ENCODE measurements around the gene BANF2. TPM values are rescaled to one million over a fixed set of nuclear protein-coding genes. Genes with fewer than 3 reads are reported as not detected.

The BANF2 gene
- total and polyA plus RNA-seq, 10 of the 15 experiments (the other 5 are each of a cell fraction or from before 2014, with no cell fraction given), result not detected

DNA sequence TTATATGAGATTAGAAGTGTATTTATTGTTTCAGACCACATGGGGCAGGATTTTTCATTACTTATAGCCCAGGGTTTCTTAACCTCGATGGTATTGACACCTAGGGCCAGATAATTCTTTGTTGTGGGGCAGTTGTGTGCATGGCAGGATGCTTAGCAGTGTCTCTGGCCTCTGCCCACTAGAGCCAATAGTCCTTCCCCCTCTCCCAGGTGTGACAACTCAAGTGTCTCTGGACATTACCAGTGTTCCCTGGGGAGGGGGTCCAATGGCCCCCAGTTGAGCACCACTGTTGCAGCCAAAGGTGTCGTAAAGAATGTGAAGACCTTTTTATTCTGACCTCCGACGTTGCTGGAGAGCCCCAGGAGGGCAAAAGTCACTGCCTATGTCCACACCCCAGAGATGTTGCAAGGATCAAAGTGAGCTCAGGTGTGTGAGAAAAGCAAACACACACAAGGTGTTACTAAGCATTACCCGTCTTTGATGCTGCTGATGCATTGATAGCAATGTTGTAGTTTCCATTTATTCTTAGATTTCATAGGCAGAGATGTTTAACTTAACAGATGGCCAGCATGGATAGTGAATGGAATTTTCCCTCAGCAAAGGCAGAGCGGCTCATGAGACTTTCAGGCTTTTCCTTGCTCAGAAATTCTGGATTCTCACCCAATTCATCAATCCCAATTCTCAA lies 22.2 kb downstream of the BANF2 start (continued):
- TF ChIP-seq, protein P1, sequence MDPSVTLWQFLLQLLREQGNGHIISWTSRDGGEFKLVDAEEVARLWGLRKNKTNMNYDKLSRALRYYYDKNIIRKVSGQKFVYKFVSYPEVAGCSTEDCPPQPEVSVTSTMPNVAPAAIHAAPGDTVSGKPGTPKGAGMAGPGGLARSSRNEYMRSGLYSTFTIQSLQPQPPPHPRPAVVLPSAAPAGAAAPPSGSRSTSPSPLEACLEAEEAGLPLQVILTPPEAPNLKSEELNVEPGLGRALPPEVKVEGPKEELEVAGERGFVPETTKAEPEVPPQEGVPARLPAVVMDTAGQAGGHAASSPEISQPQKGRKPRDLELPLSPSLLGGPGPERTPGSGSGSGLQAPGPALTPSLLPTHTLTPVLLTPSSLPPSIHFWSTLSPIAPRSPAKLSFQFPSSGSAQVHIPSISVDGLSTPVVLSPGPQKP (IDR thresholded peaks at IDR 0.05; ENCODE audit: low read depth, low read length), result no peak
- TF ChIP-seq SP1 (IDR thresholded peaks at IDR 0.05; ENCODE audit: low read depth, low read length), result no peak
- TF ChIP-seq, protein P2, sequence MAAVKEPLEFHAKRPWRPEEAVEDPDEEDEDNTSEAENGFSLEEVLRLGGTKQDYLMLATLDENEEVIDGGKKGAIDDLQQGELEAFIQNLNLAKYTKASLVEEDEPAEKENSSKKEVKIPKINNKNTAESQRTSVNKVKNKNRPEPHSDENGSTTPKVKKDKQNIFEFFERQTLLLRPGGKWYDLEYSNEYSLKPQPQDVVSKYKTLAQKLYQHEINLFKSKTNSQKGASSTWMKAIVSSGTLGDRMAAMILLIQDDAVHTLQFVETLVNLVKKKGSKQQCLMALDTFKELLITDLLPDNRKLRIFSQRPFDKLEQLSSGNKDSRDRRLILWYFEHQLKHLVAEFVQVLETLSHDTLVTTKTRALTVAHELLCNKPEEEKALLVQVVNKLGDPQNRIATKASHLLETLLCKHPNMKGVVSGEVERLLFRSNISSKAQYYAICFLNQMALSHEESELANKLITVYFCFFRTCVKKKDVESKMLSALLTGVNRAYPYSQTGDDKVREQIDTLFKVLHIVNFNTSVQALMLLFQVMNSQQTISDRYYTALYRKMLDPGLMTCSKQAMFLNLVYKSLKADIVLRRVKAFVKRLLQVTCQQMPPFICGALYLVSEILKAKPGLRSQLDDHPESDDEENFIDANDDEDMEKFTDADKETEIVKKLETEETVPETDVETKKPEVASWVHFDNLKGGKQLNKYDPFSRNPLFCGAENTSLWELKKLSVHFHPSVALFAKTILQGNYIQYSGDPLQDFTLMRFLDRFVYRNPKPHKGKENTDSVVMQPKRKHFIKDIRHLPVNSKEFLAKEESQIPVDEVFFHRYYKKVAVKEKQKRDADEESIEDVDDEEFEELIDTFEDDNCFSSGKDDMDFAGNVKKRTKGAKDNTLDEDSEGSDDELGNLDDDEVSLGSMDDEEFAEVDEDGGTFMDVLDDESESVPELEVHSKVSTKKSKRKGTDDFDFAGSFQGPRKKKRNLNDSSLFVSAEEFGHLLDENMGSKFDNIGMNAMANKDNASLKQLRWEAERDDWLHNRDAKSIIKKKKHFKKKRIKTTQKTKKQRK (IDR thresholded peaks at IDR 0.05; ENCODE audit: low read depth, low read length), result no peak

DNA sequence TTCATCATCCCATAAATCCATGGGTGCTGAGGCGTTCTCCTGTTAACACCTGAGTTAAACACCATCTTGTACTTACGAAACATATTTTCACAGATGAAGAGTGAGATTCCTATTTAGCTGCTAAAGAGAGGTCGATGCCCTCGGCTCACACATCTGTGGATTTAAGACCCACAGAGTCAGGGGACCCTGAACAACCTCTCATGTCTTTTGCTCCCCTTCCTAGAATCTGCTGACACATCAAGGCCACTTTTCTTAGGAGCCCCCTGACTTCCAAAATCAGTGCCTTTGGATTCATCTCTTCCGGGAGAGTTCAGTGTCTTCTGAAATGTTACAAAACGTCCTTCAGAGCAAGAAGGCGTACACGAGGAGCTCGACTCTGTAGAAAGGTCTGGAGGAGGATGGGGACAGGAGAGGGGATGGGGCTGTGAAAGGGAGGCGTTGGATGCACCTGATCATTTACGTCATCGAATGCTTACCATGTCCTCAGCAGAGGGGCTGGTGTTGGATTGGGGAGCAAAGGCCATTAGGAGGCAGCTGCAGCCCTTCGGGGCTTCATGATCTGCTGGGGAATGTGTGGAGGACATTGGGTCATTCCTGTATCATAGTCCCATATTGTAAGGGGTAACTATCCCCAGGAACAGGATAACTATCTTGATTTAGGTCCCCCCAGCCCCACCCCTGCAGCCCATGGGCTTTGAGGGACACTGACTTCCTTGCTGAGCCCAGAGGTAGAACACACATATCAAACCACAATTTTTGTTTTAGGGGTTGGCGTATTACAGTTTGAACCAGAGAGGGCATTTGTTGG lies 22.9 kb downstream of the BANF2 start:
- CTCF ChIA-PET, result interaction anchor here (1.0 to 1.8 kb wide), 3 partner anchors 8 to 175 kb away, joined by 3 to 5 read pairs (median 3); partner anchors contain the start of gene RRBP1
- TF ChIP-seq, protein P3, sequence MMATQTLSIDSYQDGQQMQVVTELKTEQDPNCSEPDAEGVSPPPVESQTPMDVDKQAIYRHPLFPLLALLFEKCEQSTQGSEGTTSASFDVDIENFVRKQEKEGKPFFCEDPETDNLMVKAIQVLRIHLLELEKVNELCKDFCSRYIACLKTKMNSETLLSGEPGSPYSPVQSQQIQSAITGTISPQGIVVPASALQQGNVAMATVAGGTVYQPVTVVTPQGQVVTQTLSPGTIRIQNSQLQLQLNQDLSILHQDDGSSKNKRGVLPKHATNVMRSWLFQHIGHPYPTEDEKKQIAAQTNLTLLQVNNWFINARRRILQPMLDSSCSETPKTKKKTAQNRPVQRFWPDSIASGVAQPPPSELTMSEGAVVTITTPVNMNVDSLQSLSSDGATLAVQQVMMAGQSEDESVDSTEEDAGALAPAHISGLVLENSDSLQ (IDR thresholded peaks at IDR 0.05), result no peak
- TF ChIP-seq GABPA (IDR thresholded peaks at IDR 0.05; ENCODE audit: low read depth), result no peak
- TF ChIP-seq HDGF (IDR thresholded peaks at IDR 0.05), result no peak
- no peak for TF ChIP-seq MXI1 (IDR thresholded peaks at IDR 0.05; ENCODE audit: low read depth, low read length)
- no peak for TF ChIP-seq ZNF24 (IDR thresholded peaks at IDR 0.05)
- no peak for TF ChIP-seq NFXL1 (IDR thresholded peaks at IDR 0.05; ENCODE audit: borderline replicate concordance)
- TF ChIP-seq POLR2AphosphoS5 (IDR thresholded peaks at IDR 0.05; ENCODE audit: low read length), result no peak
- TF ChIP-seq SUZ12 (IDR thresholded peaks at IDR 0.05; ENCODE audit: unreplicated experiment), result no peak
- TF ChIP-seq SMAD5 (IDR thresholded peaks at IDR 0.05; ENCODE audit: low read depth), result no peak
- TF ChIP-seq, protein P4, sequence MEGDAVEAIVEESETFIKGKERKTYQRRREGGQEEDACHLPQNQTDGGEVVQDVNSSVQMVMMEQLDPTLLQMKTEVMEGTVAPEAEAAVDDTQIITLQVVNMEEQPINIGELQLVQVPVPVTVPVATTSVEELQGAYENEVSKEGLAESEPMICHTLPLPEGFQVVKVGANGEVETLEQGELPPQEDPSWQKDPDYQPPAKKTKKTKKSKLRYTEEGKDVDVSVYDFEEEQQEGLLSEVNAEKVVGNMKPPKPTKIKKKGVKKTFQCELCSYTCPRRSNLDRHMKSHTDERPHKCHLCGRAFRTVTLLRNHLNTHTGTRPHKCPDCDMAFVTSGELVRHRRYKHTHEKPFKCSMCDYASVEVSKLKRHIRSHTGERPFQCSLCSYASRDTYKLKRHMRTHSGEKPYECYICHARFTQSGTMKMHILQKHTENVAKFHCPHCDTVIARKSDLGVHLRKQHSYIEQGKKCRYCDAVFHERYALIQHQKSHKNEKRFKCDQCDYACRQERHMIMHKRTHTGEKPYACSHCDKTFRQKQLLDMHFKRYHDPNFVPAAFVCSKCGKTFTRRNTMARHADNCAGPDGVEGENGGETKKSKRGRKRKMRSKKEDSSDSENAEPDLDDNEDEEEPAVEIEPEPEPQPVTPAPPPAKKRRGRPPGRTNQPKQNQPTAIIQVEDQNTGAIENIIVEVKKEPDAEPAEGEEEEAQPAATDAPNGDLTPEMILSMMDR (IDR thresholded peaks at IDR 0.05 in 2 of 3, conservative IDR thresholded peaks at IDR 0.05 in 1 of 3; ENCODE audit: control insufficient read depth in 2 of 3, extremely low read depth in 1 of 3, insufficient read depth in 1 of 3, low read depth in 3 of 3, low read length in 3 of 3), result no peak
- no peak for TF ChIP-seq MTA2 (IDR thresholded peaks at IDR 0.05; ENCODE audit: low read depth)

More for the DNA sequence above, 22.9 kb downstream of the BANF2 start:
- Histone ChIP-seq H4K20me1 (ENCODE audit: control insufficient read depth, insufficient read depth) (no peaks in the 10 kb centered on the region), H3K9me3 (replicated peaks; ENCODE audit: control insufficient read depth, insufficient read depth, low read length) (no peaks in the 10 kb centered on the region), H2AFZ (ENCODE audit: control insufficient read depth, low read depth, low read length) (no peak overlapping the region), H3K79me2 (ENCODE audit: control insufficient read depth, insufficient read depth, low read length) (no peaks in the 10 kb centered on the region), H3K27ac (ENCODE audit: control insufficient read depth, insufficient read depth) (no peak overlapping the region), H3K9ac (ENCODE audit: control insufficient read depth, insufficient read depth, low read length) (no peak overlapping the region), H3K27me3 (replicated peaks in 1 of 2; ENCODE audit: control insufficient read depth in 2 of 2, insufficient read depth in 2 of 2, low read length in 1 of 2) (no peaks in the 10 kb centered on the region; a peak in 2 of 4 replicates), H3K4me2 (ENCODE audit: control insufficient read depth, insufficient read depth) (no peak overlapping the region), H3K4me1 (ENCODE audit: control insufficient read depth, insufficient read depth, low read length) (no peaks in the 10 kb centered on the region), H3K4me3 (no peak overlapping the region), H3K36me3 (ENCODE audit: control insufficient read depth in 2 of 2, insufficient read depth in 2 of 2, low read length in 1 of 2) (no peaks in the 10 kb centered on the region)
- WGBS (ENCODE audit: insufficient coverage, insufficient replicate concordance, low lambda C conversion rate, missing lambda C conversion rate), result 33% methylated on average over 14 of the region's 14 CpGs
- in situ Hi-C loops (cut with MboI) (no loop called here), intact Hi-C loops (cut with micrococcal nuclease; ENCODE audit: unreplicated experiment) (no loop called here)
- SMC1A ChIA-PET (ENCODE audit: uncharacterized antibody, unreplicated experiment), result interaction anchor here (0.7 kb wide), 1 partner anchor 195 kb away, joined by 3 read pairs; no protein-coding TSS in a partner anchor
- no TSS peak for BruUV-seq (replicated peaks)
- POLR2A ChIA-PET, result no interaction called here
- FAIRE-seq (no peak), ATAC-seq (no peak), DNase-seq (ENCODE audit: low read depth, low spot score) (no peak)
- RAD21 ChIA-PET (ENCODE audit: unreplicated experiment), result no interaction called here
